ENCODE measurements around the gene RILPL2. TPM values are rescaled to one million over a fixed set of nuclear protein-coding genes. Genes with fewer than 3 reads are reported as not detected.

RILPL2 gene
- total and polyA plus RNA-seq, 2 of the 13 experiments (the other 11 are each of a cell fraction or from before 2014, with no cell fraction given): 2.7 to 8.1 TPM

GRCh38 chr12:123384318-123384993, 52.0 kb downstream of the RILPL2 start:
- Histone ChIP-seq H4K20me1 (ENCODE audit: insufficient read depth, low read length) (no peaks in the 10 kb centered on the region), H2AFZ (ENCODE audit: low read length) (peak overlapping the region; percentile 36), H3K4me1 (ENCODE audit: insufficient read depth, low read length) (peaks cover 42% of the 10 kb centered on the region), H3K27ac (ENCODE audit: extremely low read length, insufficient read depth, low read length) (peak overlapping the region; percentile 79), H3K9me3 (ENCODE audit: low read length) (no peaks in the 10 kb centered on the region), H3K27me3 (ENCODE audit: control insufficient read depth in 1 of 2, insufficient read depth in 2 of 2, low read length in 2 of 2) (no peaks in the 10 kb centered on the region), H3K36me3 (replicated peaks in 1 of 2; ENCODE audit: control insufficient read depth in 1 of 2, insufficient read depth in 2 of 2, low read length in 2 of 2) (no peaks in the 10 kb centered on the region), H3K79me2 (ENCODE audit: insufficient read depth, low read length) (peaks cover 12% of the 10 kb centered on the region), H3K9ac (ENCODE audit: insufficient read depth, low read depth, low read length) (peak overlapping the region; percentile 78), H3K4me3 (replicated peaks in 1 of 3; ENCODE audit: insufficient read depth in 1 of 3, low read depth in 2 of 3, low read length in 3 of 3) (peak overlapping the region; percentile 77 to 88 (median 87)), H3K4me2 (ENCODE audit: low read depth, low read length) (peak overlapping the region; percentile 98)
- DNase-seq (ENCODE audit: low spot score) (no peak), FAIRE-seq (no peak), ATAC-seq (peak; percentile 7)
- in situ Hi-C loops (cut with HindIII; ENCODE audit: extremely low pct_ligation_motif_present, low pct_unique_long_range_greater_than_20kb): no loop called here
- POLR2A ChIA-PET: interaction anchor here (0.6 to 4.6 kb wide), 22 partner anchors 11 to 896 kb away, joined by 3 to 121 read pairs (median 4); partner anchors contain the start of genes DDX55, KNTC1, MPHOSPH9 and MTRFR
- BruUV-seq (replicated peaks): TSS peak; percentile 76
- WGBS (ENCODE audit: low lambda C conversion rate): 0% methylated on average over 8 of the region's 41 CpGs
- CTCF ChIA-PET (ENCODE audit: low intra/inter-chr PET ratio, low total read pairs): no interaction called here
- intact Hi-C loops (cut with micrococcal nuclease; ENCODE audit: unreplicated experiment): no loop called here
- no peak for TF ChIP-seq NR2F1 (CRISPR knock-in tag; IDR thresholded peaks at IDR 0.05)
- TF ChIP-seq ZNF790 (CRISPR knock-in tag; IDR thresholded peaks at IDR 0.05; ENCODE audit: borderline replicate concordance): 0 out of 2 replicates have a peak, but pooled peaks have one; percentile 58
- no peak for TF ChIP-seq KLF15 (CRISPR knock-in tag; IDR thresholded peaks at IDR 0.05; ENCODE audit: borderline replicate concordance)
- TF ChIP-seq ARID2 (CRISPR knock-in tag; IDR thresholded peaks at IDR 0.05; ENCODE audit: borderline replicate concordance): no peak
- 0 out of 2 replicates have a peak, but pooled peaks have one; percentile 20 for TF ChIP-seq ZNF564 (CRISPR knock-in tag; IDR thresholded peaks at IDR 0.05)
- TF ChIP-seq IRX3 (CRISPR knock-in tag; IDR thresholded peaks at IDR 0.05; ENCODE audit: borderline replicate concordance, low read depth): 0 out of 2 replicates have a peak, but pooled peaks have one; percentile 11
- no peak for TF ChIP-seq RORA (CRISPR knock-in tag; IDR thresholded peaks at IDR 0.05)
- TF ChIP-seq CTCF (CRISPR knock-in tag; IDR thresholded peaks at IDR 0.05): no peak
- peak; percentile 54; the same call in 1 of the 2 replicates for TF ChIP-seq ZNF280B (CRISPR knock-in tag; IDR thresholded peaks at IDR 0.05; ENCODE audit: borderline replicate concordance)
- TF ChIP-seq ZNF7 (CRISPR knock-in tag; IDR thresholded peaks at IDR 0.05): no peak
- TF ChIP-seq ZNF281 (CRISPR knock-in tag; IDR thresholded peaks at IDR 0.05; ENCODE audit: borderline replicate concordance): no peak
- 0 out of 2 replicates have a peak, but pooled peaks have one; percentile 11 for TF ChIP-seq BCL3 (CRISPR knock-in tag; IDR thresholded peaks at IDR 0.05)
- no peak for TF ChIP-seq SETDB1 (CRISPR knock-in tag; IDR thresholded peaks at IDR 0.05; ENCODE audit: borderline replicate concordance)
- 0 out of 2 replicates have a peak, but pooled peaks have one; percentile 41 for TF ChIP-seq KDM5B (CRISPR knock-in tag; IDR thresholded peaks at IDR 0.05; ENCODE audit: borderline replicate concordance)
- no peak for TF ChIP-seq ZNF891 (CRISPR knock-in tag; IDR thresholded peaks at IDR 0.05)

Data from HepG2 (cell line).